Lung (tissue), 12 donors: Measurements from ENCODE around the gene ITGAE. TPM values are rescaled to one million over a fixed set of nuclear protein-coding genes. Genes with fewer than 3 reads are reported as not detected.
A peak's percentile ranks its signal among the peaks of the same experiment; 100 is the strongest.

Experiments used
- ATAC-seq: fragments of 200-7000 bp; cut with Tn5 transposase; one replicate; pipeline ENCODE4 v1.9.1; 2020; ENCODE audit warnings: moderate number of reproducible peaks; ENCODE audit not compliant: insufficient read depth, low FRiP score
- DNase-seq, 3 donors: peaks; one replicate each; pipeline ENCODE4 v3.0.0-alpha.2; 2013 to 2017
- H3K27ac ChIP-seq, 2 donors: one replicate each; pipeline ENCODE4 v1.5.1; 2013; ENCODE audit warnings: mild to moderate bottlenecking in 2 of 2, moderate library complexity in 2 of 2, control low read depth in 1 of 2, inconsistent platforms in 1 of 2, low read depth in 1 of 2, low read length in 1 of 2
- H3K27me3 ChIP-seq, 3 donors: one replicate each; pipeline ENCODE4 v1.5.1; 2013; ENCODE audit warnings: low read length in 2 of 3; ENCODE audit not compliant: control insufficient read depth in 3 of 3, insufficient read depth in 3 of 3
- H3K36me3 ChIP-seq, 4 donors: one replicate each; pipeline ENCODE4 v1.5.1; 2013; ENCODE audit warnings: low read length in 4 of 4, mild to moderate bottlenecking in 1 of 4, moderate library complexity in 1 of 4; ENCODE audit not compliant: control insufficient read depth in 4 of 4, insufficient read depth in 4 of 4
- H3K4me1 ChIP-seq, 5 donors: one replicate each; pipeline ENCODE4 v1.5.1; 2013; ENCODE audit warnings: low read length in 5 of 5, mild to moderate bottlenecking in 2 of 5, moderate library complexity in 1 of 5; ENCODE audit not compliant: control insufficient read depth in 5 of 5, insufficient read depth in 5 of 5
- H3K4me3 ChIP-seq: one replicate; pipeline ENCODE4 v1.5.1; 2013; ENCODE audit warnings: mild to moderate bottlenecking, control low read depth, moderate library complexity
- H3K9ac ChIP-seq, 2 donors: one replicate each; pipeline ENCODE4 v1.5.1; 2013; ENCODE audit warnings: low read length in 2 of 2, control low read depth in 1 of 2; ENCODE audit not compliant: insufficient read depth in 1 of 2
- H3K9me3 ChIP-seq, 4 donors: one replicate each; pipeline ENCODE4 v1.5.1; 2013; ENCODE audit warnings: low read length in 3 of 4, mild to moderate bottlenecking in 1 of 4, moderate library complexity in 1 of 4; ENCODE audit not compliant: control insufficient read depth in 4 of 4, insufficient read depth in 3 of 4
- CTCF ChIP-seq: IDR thresholded peaks from 2 replicates; pipeline ENCODE4 v1.5.1; 2012; ENCODE audit warnings: mild to moderate bottlenecking; ENCODE audit errors: control extremely low read depth, extremely low read depth
- WGBS, 2 donors: extraction: QIAGEN DNeasy Blood & Tissue Kit; methylation state at CpG; one replicate each; pipeline ENCODE4 v1.1.7; 2013; 5-methylcytosine and 5-hydroxymethylcytosine counted together
- polyA plus RNA-seq, 2 donors: library from polyadenylated mRNA; stranded (reverse); fragments of 200-250 nt; gene quantifications; one replicate each; pipeline ENCODE4 v1.2.1, GENCODE V29; 2013
- total RNA-seq, 2 donors: library from RNA; depleted of rRNA in 1 of 2; stranded (reverse); fragments of >200 nt in 1 of 2; gene quantifications; one replicate each; pipeline ENCODE4 v1.2.1, GENCODE V29; 2014 to 2021
- donor health status: control.
- donor health status: control.
- donor health status: Bipolar disorder and iron deficiency.
- donor health status: healthy.
- donor health status: DM: yes; HTN: yes; CAD: no.

Gene ITGAE
- total and polyA plus RNA-seq, 4 donors: 16.8 to 37.3 (median 27.6) TPM

DNA sequence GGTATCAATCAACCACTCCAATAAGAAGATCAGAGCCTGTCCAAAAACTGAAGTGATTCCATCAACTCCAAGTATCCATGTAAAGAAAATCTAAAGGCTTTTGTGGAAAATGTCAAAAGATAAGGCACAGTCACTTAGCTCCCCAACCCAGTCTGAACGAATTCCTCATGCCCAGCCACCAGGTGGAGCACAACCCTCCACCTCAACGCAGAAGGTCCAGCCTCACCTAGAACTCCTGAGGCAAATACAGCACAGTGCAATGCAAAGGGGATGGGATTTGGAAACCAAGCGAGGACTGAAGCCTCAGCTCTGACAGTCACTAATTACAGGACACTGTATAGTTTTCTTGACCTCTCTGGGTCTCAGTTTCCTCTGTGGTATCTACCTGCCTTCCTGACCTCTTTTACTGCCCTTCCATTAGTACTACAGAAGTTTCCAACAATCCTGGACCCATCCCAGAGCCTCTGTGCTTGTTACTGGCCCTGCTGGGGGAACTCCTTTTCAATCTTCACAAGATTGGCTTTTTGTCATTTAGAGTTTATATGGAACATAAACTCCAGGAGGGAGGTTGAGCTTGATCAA is 43.0 kb upstream of the ITGAE start:
- H3K9ac ChIP-seq: no peak overlapping the region
- TF ChIP-seq CTCF: peak; percentile 30
- no peak overlapping the region for H3K27ac ChIP-seq
- 25 to 31% methylated on average over 3 of the region's 3 CpGs for WGBS, 2 donors
- no peak for ATAC-seq
- H3K4me3 ChIP-seq: no peak overlapping the region
- H3K4me1 ChIP-seq: peaks cover 0 to 5% (median 0%) of the 10 kb centered on the region in 5 donors
- H3K9me3 ChIP-seq: no peaks in the 10 kb centered on the region
- peaks cover 7 to 23% (median 15%) of the 10 kb centered on the region in 4 donors for H3K36me3 ChIP-seq
- peak in 1 of 3 donors; percentile 12 for DNase-seq
- no peaks in the 10 kb centered on the region for H3K27me3 ChIP-seq

GRCh38 chr17:3838206-3838605 is 37.2 kb upstream of the ITGAE start:
- H3K27me3 ChIP-seq: no peaks in the 10 kb centered on the region
- WGBS, 2 donors: 87 to 91% methylated on average over 12 of the region's 12 CpGs
- H3K9ac ChIP-seq: no peak overlapping the region
- DNase-seq: no peak
- H3K36me3 ChIP-seq: peaks cover 12 to 47% (median 29%) of the 10 kb centered on the region in 4 donors
- no peaks in the 10 kb centered on the region for H3K9me3 ChIP-seq
- no peak for ATAC-seq
- peaks cover 0 to 10% (median 0%) of the 10 kb centered on the region in 5 donors for H3K4me1 ChIP-seq
- no peak for TF ChIP-seq CTCF
- H3K4me3 ChIP-seq: no peak overlapping the region
- H3K27ac ChIP-seq: no peak overlapping the region

GRCh38 chr17:3836551-3836950 is 35.6 kb upstream of the ITGAE start:
- TF ChIP-seq CTCF: no peak
- Histone ChIP-seq H3K27ac (no peak overlapping the region), H3K4me1 (peaks cover 0 to 10% (median 0%) of the 10 kb centered on the region in 5 donors), H3K4me3 (no peak overlapping the region), H3K9me3 (no peaks in the 10 kb centered on the region), H3K27me3 (no peaks in the 10 kb centered on the region), H3K36me3 (peaks cover 15 to 43% (median 26%) of the 10 kb centered on the region in 4 donors), H3K9ac (no peak overlapping the region)
- WGBS, 2 donors: 81 to 91% methylated on average over 9 to 10 of the region's 10 CpGs
- no peak for DNase-seq
- ATAC-seq: no peak
